OCI-LY3 (cell line): ENCODE measurements around the gene ABLIM2.

Experiments
- EZH2phosphoT487 ChIP-seq: fragments of 200-600 bp; shearing (Covaris generic); IDR thresholded peaks from 2 replicates; pipeline ENCODE4 v1.6.1; 2018; ENCODE audit warnings: antibody characterized with exemption, mixed run types, low read depth
- TF ChIP-seq, protein P1 (sequence below): fragments of 200-600, 300-600 bp; sonication (generic); IDR thresholded peaks from 2 replicates; pipeline ENCODE4 v1.5.1; 2014; ENCODE audit warnings: antibody characterized with exemption, low read length, low read depth

DNA sequence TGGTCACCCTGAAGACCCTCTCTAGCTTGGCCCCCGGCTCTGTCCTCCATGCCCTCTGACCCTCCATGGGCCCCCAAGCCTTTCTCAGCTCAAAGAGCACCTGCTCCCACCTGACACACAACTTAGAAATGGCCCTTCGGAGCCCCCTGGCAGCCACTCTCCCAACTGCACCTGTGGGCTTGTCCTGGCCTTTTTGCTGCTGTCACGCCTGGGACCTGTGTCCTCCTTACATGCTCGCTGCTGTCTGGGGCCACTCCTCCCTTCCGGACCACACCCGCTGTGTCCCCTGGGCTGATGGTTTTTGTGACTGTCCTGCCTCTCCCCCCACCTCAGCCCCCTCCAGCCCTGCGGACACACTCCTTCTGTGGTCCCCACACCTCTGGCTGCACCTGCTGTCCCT is 112.7 kb downstream of the ABLIM2 start:
- TF ChIP-seq, protein P1, sequence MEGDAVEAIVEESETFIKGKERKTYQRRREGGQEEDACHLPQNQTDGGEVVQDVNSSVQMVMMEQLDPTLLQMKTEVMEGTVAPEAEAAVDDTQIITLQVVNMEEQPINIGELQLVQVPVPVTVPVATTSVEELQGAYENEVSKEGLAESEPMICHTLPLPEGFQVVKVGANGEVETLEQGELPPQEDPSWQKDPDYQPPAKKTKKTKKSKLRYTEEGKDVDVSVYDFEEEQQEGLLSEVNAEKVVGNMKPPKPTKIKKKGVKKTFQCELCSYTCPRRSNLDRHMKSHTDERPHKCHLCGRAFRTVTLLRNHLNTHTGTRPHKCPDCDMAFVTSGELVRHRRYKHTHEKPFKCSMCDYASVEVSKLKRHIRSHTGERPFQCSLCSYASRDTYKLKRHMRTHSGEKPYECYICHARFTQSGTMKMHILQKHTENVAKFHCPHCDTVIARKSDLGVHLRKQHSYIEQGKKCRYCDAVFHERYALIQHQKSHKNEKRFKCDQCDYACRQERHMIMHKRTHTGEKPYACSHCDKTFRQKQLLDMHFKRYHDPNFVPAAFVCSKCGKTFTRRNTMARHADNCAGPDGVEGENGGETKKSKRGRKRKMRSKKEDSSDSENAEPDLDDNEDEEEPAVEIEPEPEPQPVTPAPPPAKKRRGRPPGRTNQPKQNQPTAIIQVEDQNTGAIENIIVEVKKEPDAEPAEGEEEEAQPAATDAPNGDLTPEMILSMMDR = no peak
- TF ChIP-seq EZH2phosphoT487 = no peak
